HEK293 (cell line): Measurements from ENCODE around the gene SMIM8.
"Not testable (repeated sequence)": the region's sequence is repeated elsewhere in the genome, so short reads cannot be mapped to it uniquely, and the experiment has no call there.

Experiments
- CTCF ChIA-PET: fragments of 350-600 bp; formaldehyde crosslinking; extraction: SDS; loops from one replicate; lab custom pipeline; 2021; ENCODE audit warnings: antibody characterized with exemption; lab: Yijun Ruan, JAX
- POLR2A ChIA-PET: fragments of 300-600 bp; formaldehyde crosslinking; extraction: SDS; loops from one replicate; lab custom pipeline; 2020; ENCODE audit warnings: antibody characterized with exemption, inconsistent platforms; lab: Yijun Ruan, JAX
- H3K27ac ChIP-seq: fragments of 200-500 bp; sonication (Bioruptor generic); 2 replicates; pipeline ENCODE4 v1.5.1; 2014; ENCODE audit warnings: low read depth, low read length, control low read depth, inconsistent platforms; ENCODE audit errors: extremely low read depth
- H3K36me3 ChIP-seq, 2 experiments: fragments of 200-500 bp in 1 of 2; sonication (Bioruptor generic) in 1 of 2; 1 replicate in 1 of 2; 2 replicates in 1 of 2; pipeline ENCODE4 v1.5.1; 2014 to 2017; ENCODE audit warnings: inconsistent platforms in 2 of 2, low read length in 2 of 2; ENCODE audit not compliant: control insufficient read depth in 2 of 2, insufficient read depth in 1 of 2
- H3K4me1 ChIP-seq: fragments of 200-500 bp; sonication (Bioruptor generic); 2 replicates; pipeline ENCODE4 v1.5.1; 2014; ENCODE audit warnings: mild to moderate bottlenecking, low read length, inconsistent platforms; ENCODE audit not compliant: control insufficient read depth, insufficient read depth
- H3K4me3 ChIP-seq: 2 replicates; pipeline ENCODE4 v1.5.1; 2011; ENCODE audit warnings: low read depth, mild to moderate bottlenecking, control low read depth, low read length, moderate library complexity
- H3K9me3 ChIP-seq: fragments of 200-500 bp; sonication (Bioruptor generic); 2 replicates; pipeline ENCODE4 v1.5.1; 2014; ENCODE audit warnings: low read depth, low read length, inconsistent platforms; ENCODE audit not compliant: control insufficient read depth, insufficient read depth
- HOXC10 ChIP-seq: sonication (generic); formaldehyde crosslinking; IDR thresholded peaks from 2 replicates; pipeline ENCODE4 v1.8.1; 2023; ENCODE audit warnings: mild to moderate bottlenecking, missing genetic modification reagents
- KLF16 ChIP-seq: fragments of 450-650 bp; formaldehyde crosslinking; IDR thresholded peaks from 2 replicates; pipeline ENCODE4 v1.5.1; 2017; ENCODE audit warnings: missing biosample characterization, missing genetic modification characterization
- SCRT1 ChIP-seq: fragments of 450-650 bp; formaldehyde crosslinking; IDR thresholded peaks from 2 replicates; pipeline ENCODE4 v1.5.1; 2016; ENCODE audit warnings: missing biosample characterization, missing genetic modification characterization, borderline replicate concordance
- SCRT2 ChIP-seq: fragments of 450-650 bp; formaldehyde crosslinking; IDR thresholded peaks from 2 replicates; pipeline ENCODE4 v1.5.1; 2016; ENCODE audit warnings: missing biosample characterization, missing genetic modification characterization
- WT1 ChIP-seq: fragments of 450-650 bp; formaldehyde crosslinking; IDR thresholded peaks from 2 replicates; pipeline ENCODE4 v1.5.1; 2016; ENCODE audit warnings: missing biosample characterization, missing genetic modification characterization
- ZBTB1 ChIP-seq: fragments of 450-650 bp; formaldehyde crosslinking; IDR thresholded peaks from 2 replicates; pipeline ENCODE4 v1.5.1; 2016; ENCODE audit warnings: missing biosample characterization, missing genetic modification characterization
- ZFP69B ChIP-seq: fragments of 450-650 bp; formaldehyde crosslinking; IDR thresholded peaks from 2 replicates; pipeline ENCODE4 v1.5.1; 2016; ENCODE audit warnings: missing biosample characterization, missing genetic modification characterization
- ZNF121 ChIP-seq: fragments of 450-650 bp; formaldehyde crosslinking; IDR thresholded peaks from 2 replicates; pipeline ENCODE4 v1.5.1; 2016; ENCODE audit warnings: missing biosample characterization, missing genetic modification characterization
- ZNF202 ChIP-seq: fragments of 450-650 bp; formaldehyde crosslinking; IDR thresholded peaks from 2 replicates; pipeline ENCODE4 v1.5.1; 2016; ENCODE audit warnings: missing biosample characterization, missing genetic modification characterization, borderline replicate concordance
- ZNF274 ChIP-seq, 2 experiments: fragments of 200-500 bp in 1 of 2; fragments of 450-650 bp in 1 of 2; sonication (Bioruptor generic) in 1 of 2; formaldehyde crosslinking in 1 of 2; IDR thresholded peaks; 2 replicates each; pipeline versions ENCODE4 v1.5.1 to v1.6.1; 2014 to 2016; ENCODE audit warnings: borderline replicate concordance in 1 of 2, inconsistent platforms in 1 of 2, low read length in 1 of 2, missing biosample characterization in 1 of 2, missing genetic modification characterization in 1 of 2
- ZNF354C ChIP-seq: fragments of 450-650 bp; formaldehyde crosslinking; IDR thresholded peaks from 2 replicates; pipeline ENCODE4 v1.5.1; 2016; ENCODE audit warnings: missing biosample characterization, missing genetic modification characterization, low read depth, borderline replicate concordance
- ZNF37A ChIP-seq: fragments of 450-650 bp; IDR thresholded peaks from 2 replicates; pipeline ENCODE4 v1.5.1; 2018; ENCODE audit warnings: missing biosample characterization, missing genetic modification characterization
- ZNF416 ChIP-seq: fragments of 450-650 bp; formaldehyde crosslinking; IDR thresholded peaks from 2 replicates; pipeline ENCODE4 v1.5.1; 2016; ENCODE audit warnings: missing biosample characterization, missing genetic modification characterization
- ZNF530 ChIP-seq: fragments of 450-650 bp; formaldehyde crosslinking; IDR thresholded peaks from 2 replicates; pipeline ENCODE4 v1.5.1; 2016; ENCODE audit warnings: low read depth, missing biosample characterization, missing genetic modification characterization
- ZNF544 ChIP-seq: fragments of 450-650 bp; formaldehyde crosslinking; IDR thresholded peaks from 2 replicates; pipeline ENCODE4 v1.5.0; 2017; ENCODE audit warnings: missing biosample characterization, missing genetic modification characterization
- ZNF548 ChIP-seq: fragments of 450-650 bp; formaldehyde crosslinking; IDR thresholded peaks from 2 replicates; pipeline ENCODE4 v1.5.1; 2016; ENCODE audit warnings: missing biosample characterization, missing genetic modification characterization
- ZNF558 ChIP-seq: fragments of 450-650 bp; formaldehyde crosslinking; IDR thresholded peaks from 2 replicates; pipeline ENCODE4 v1.5.1; 2016; ENCODE audit warnings: missing biosample characterization, missing genetic modification characterization
- ZNF561 ChIP-seq: fragments of 450-650 bp; IDR thresholded peaks from 2 replicates; pipeline ENCODE4 v1.5.1; 2018; ENCODE audit warnings: missing biosample characterization, missing genetic modification characterization, borderline replicate concordance
- ZNF610 ChIP-seq: fragments of 450-650 bp; formaldehyde crosslinking; IDR thresholded peaks from 2 replicates; pipeline ENCODE4 v1.5.1; 2016; ENCODE audit warnings: missing biosample characterization, missing genetic modification characterization, borderline replicate concordance
- ZNF629 ChIP-seq: fragments of 450-650 bp; formaldehyde crosslinking; IDR thresholded peaks from 2 replicates; pipeline ENCODE4 v1.5.1; 2017; ENCODE audit warnings: missing biosample characterization, missing genetic modification characterization
- ZNF785 ChIP-seq: fragments of 450-650 bp; formaldehyde crosslinking; IDR thresholded peaks from 2 replicates; pipeline ENCODE4 v1.5.1; 2016; ENCODE audit warnings: missing biosample characterization, missing genetic modification characterization
- ZXDB ChIP-seq: fragments of 450-650 bp; formaldehyde crosslinking; IDR thresholded peaks from 2 replicates; pipeline ENCODE4 v1.5.1; 2016; ENCODE audit warnings: missing biosample characterization, missing genetic modification characterization
- TF ChIP-seq, protein P1 (sequence below): fragments of 450-650 bp; IDR thresholded peaks from 2 replicates; pipeline ENCODE4 v1.5.1; 2018; ENCODE audit warnings: missing biosample characterization, missing genetic modification characterization
- TF ChIP-seq, protein P2 (sequence below): fragments of 450-650 bp; formaldehyde crosslinking; IDR thresholded peaks from 2 replicates; pipeline ENCODE4 v1.5.1; 2016; ENCODE audit warnings: missing biosample characterization, missing genetic modification characterization, low read depth

Gene SMIM8

GRCh38 chr6:87293526-87293925 lies 28.9 kb upstream of the SMIM8 start:
- ChIA-PET POLR2A (no interaction called here), CTCF (no interaction called here)
- Histone ChIP-seq H3K4me1 (no peaks in the 10 kb centered on the region), H3K27ac (no peak overlapping the region), H3K36me3 (no peaks in the 10 kb centered on the region), H3K9me3 (no peaks in the 10 kb centered on the region), H3K4me3 (no peak overlapping the region)
- TF ChIP-seq ZNF610 (tag by site-specific recombination) (no peak), ZNF416 (tag by site-specific recombination) (no peak), KLF16 (tag by site-specific recombination) (no peak)
- TF ChIP-seq, protein P1, sequence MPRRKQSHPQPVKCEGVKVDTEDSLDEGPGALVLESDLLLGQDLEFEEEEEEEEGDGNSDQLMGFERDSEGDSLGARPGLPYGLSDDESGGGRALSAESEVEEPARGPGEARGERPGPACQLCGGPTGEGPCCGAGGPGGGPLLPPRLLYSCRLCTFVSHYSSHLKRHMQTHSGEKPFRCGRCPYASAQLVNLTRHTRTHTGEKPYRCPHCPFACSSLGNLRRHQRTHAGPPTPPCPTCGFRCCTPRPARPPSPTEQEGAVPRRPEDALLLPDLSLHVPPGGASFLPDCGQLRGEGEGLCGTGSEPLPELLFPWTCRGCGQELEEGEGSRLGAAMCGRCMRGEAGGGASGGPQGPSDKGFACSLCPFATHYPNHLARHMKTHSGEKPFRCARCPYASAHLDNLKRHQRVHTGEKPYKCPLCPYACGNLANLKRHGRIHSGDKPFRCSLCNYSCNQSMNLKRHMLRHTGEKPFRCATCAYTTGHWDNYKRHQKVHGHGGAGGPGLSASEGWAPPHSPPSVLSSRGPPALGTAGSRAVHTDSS (tag by site-specific recombination): no peak
- TF ChIP-seq, all 188 proteins: peak for 0

DNA sequence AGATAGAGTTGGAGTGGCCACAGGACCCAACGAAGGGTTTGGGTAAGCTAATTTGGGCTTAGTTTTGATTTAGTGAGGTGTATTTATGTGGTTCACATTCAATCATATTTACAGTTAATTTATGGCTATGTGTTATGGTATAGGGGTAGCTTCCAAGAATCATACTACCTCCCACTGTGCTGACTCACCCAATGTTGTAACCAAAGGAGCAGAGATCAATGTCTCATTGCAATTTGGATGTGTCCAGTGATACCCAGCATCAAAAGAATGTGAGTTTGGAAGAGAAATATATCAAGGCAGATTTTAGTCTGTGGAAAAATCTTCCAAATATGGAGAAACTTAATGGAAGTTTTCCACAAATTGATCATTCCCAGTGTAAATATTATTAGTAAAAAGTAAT lies 25.3 kb upstream of the SMIM8 start:
- POLR2A ChIA-PET: no interaction called here

DNA sequence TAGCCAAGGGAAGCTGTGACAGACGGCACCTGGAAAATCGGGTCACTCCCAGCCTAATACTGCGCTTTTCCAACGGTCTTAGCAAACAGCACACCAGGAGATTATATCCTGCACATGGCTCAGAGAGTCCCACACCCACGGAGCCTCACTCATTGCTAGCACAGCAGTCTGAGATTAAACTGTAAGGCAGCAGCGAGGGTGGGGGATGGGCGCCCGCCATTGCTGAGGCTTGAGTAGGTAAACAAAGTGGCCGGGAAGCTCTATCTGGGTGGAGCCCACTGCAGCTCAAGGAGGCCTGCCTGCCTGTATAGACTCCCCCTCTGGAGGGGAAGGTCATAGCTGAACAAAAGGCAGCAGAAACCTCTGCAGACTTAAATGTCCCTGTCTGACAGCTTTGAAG lies 21.1 kb upstream of the SMIM8 start:
- not testable (repeated sequence) for H3K27ac ChIP-seq, H3K9me3 ChIP-seq, H3K36me3 ChIP-seq, H3K4me3 ChIP-seq, H3K4me1 ChIP-seq
- CTCF ChIA-PET: interaction anchor here (0.6 to 1.0 kb wide), 3 partner anchors 21 to 236 kb away, joined by 3 to 4 read pairs (median 4); no protein-coding TSS in a partner anchor
- POLR2A ChIA-PET: interaction anchor here (0.5 kb wide), 1 partner anchor 17 kb away, joined by 4 read pairs; no protein-coding TSS in a partner anchor

More for the DNA sequence above, 25.3 kb upstream of the SMIM8 start:
- H3K36me3 ChIP-seq: no peaks in the 10 kb centered on the region
- H3K4me3 ChIP-seq: no peak overlapping the region
- TF ChIP-seq ZNF558 (tag by site-specific recombination): peak; percentile 75; the same call in 1 of the 2 replicates
- no peak for TF ChIP-seq ZBTB1
- no peak overlapping the region for H3K27ac ChIP-seq
- H3K4me1 ChIP-seq: no peaks in the 10 kb centered on the region
- H3K9me3 ChIP-seq: no peaks in the 10 kb centered on the region
- CTCF ChIA-PET: no interaction called here

GRCh38 chr6:87308970-87309369 lies 13.4 kb upstream of the SMIM8 start:
- no peak for TF ChIP-seq ZNF354C (tag by site-specific recombination)
- no peak for TF ChIP-seq WT1 (tag by site-specific recombination)
- no peak for TF ChIP-seq ZXDB (tag by site-specific recombination)
- TF ChIP-seq ZNF274 (IDR thresholded peaks at IDR 0.05; ENCODE audit: low read length): no peak
- TF ChIP-seq ZNF274 (tag by site-specific recombination; IDR thresholded peaks at IDR 0.05; ENCODE audit: borderline replicate concordance): no peak
- no peak for TF ChIP-seq ZNF558 (tag by site-specific recombination)
- TF ChIP-seq ZNF548: no peak
- no peak for TF ChIP-seq SCRT1 (tag by site-specific recombination)
- TF ChIP-seq ZNF121 (tag by site-specific recombination): no peak
- TF ChIP-seq ZNF785 (tag by site-specific recombination): no peak
- no peak for TF ChIP-seq ZFP69B (tag by site-specific recombination)
- no peak for TF ChIP-seq HOXC10 (CRISPR knock-in tag)
- TF ChIP-seq ZNF544 (tag by site-specific recombination): no peak
- TF ChIP-seq ZNF561 (tag by site-specific recombination): no peak
- TF ChIP-seq ZNF37A: no peak
- TF ChIP-seq ZNF202 (tag by site-specific recombination): no peak
- no peak for TF ChIP-seq ZNF629 (tag by site-specific recombination)
- TF ChIP-seq SCRT2 (tag by site-specific recombination): no peak
- TF ChIP-seq ZNF530: no peak
- TF ChIP-seq, protein P2, sequence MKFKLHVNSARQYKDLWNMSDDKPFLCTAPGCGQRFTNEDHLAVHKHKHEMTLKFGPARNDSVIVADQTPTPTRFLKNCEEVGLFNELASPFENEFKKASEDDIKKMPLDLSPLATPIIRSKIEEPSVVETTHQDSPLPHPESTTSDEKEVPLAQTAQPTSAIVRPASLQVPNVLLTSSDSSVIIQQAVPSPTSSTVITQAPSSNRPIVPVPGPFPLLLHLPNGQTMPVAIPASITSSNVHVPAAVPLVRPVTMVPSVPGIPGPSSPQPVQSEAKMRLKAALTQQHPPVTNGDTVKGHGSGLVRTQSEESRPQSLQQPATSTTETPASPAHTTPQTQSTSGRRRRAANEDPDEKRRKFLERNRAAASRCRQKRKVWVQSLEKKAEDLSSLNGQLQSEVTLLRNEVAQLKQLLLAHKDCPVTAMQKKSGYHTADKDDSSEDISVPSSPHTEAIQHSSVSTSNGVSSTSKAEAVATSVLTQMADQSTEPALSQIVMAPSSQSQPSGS: no peak
- TF ChIP-seq, all 188 proteins: peak for 0
- Histone ChIP-seq H3K27ac (no peak overlapping the region), H3K36me3 (no peaks in the 10 kb centered on the region), H3K4me1 (no peaks in the 10 kb centered on the region), H3K9me3 (no peaks in the 10 kb centered on the region), H3K4me3 (no peak overlapping the region)
- CTCF ChIA-PET: interaction anchor here (2.1 kb wide), 1 partner anchor 13 kb away, joined by 14 read pairs; the partner anchor contains the start of gene SMIM8
- POLR2A ChIA-PET: no interaction called here
